Activated T-helper 1 cell treated with anti-CD3 and anti-CD28 coated beads, Interleukin-2, amount 50 U/mL, for 16 hours (primary cell): ENCODE measurements around the gene XXYLT1.

Experiments used
- DNase-seq, 2 donors: peaks; one replicate each; pipeline ENCODE4 v3.0.0-alpha.2; 2020; ENCODE audit warnings: low read depth in 1 of 2, low spot score in 1 of 2

XXYLT1 gene

GRCh38 chr3:195135917-195136316, 135.0 kb downstream of the XXYLT1 start:
- no peak for DNase-seq

GRCh38 chr3:195134431-195134830, 136.5 kb downstream of the XXYLT1 start:
- no peak for DNase-seq

GRCh38 chr3:195133462-195133861, 137.5 kb downstream of the XXYLT1 start:
- peak in 1 of 2 donors; percentile 32 for DNase-seq

- no peak for DNase-seq
Measured at GRCh38 chr3:195133013-195133412, 137.9 kb downstream of the XXYLT1 start.

- DNase-seq, result no peak
Measured at GRCh38 chr3:195131176-195131575, 139.8 kb downstream of the XXYLT1 start.

- no peak for DNase-seq
Measured at GRCh38 chr3:195129644-195130492, 141.1 kb downstream of the XXYLT1 start.

GRCh38 chr3:195129072-195129643, 141.8 kb downstream of the XXYLT1 start:
- DNase-seq, result no peak

- DNase-seq, result no peak
Measured at GRCh38 chr3:195128255-195129071, 142.5 kb downstream of the XXYLT1 start.

GRCh38 chr3:195126056-195126605, 144.8 kb downstream of the XXYLT1 start:
- DNase-seq, result no peak

- DNase-seq, result no peak
Measured at GRCh38 chr3:195125646-195126045, 145.3 kb downstream of the XXYLT1 start.

GRCh38 chr3:195124378-195124992, 146.5 kb downstream of the XXYLT1 start:
- DNase-seq, result no peak

- no peak for DNase-seq
Measured at GRCh38 chr3:195123281-195123691, 147.7 kb downstream of the XXYLT1 start.

GRCh38 chr3:195122261-195122660, 148.7 kb downstream of the XXYLT1 start:
- no peak for DNase-seq

GRCh38 chr3:195120267-195120601, 150.7 kb downstream of the XXYLT1 start:
- DNase-seq, result no peak

- no peak for DNase-seq
Measured at GRCh38 chr3:195119461-195120266, 151.3 kb downstream of the XXYLT1 start.

- DNase-seq, result no peak
Measured at GRCh38 chr3:195118671-195119070, 152.3 kb downstream of the XXYLT1 start.

- no peak for DNase-seq
Measured at GRCh38 chr3:195117978-195118581, 152.9 kb downstream of the XXYLT1 start.

- DNase-seq, result no peak
Measured at GRCh38 chr3:195116407-195117185, 154.4 kb downstream of the XXYLT1 start.
